ENCODE data around the gene GPR158.

GPR158 gene

DNA sequence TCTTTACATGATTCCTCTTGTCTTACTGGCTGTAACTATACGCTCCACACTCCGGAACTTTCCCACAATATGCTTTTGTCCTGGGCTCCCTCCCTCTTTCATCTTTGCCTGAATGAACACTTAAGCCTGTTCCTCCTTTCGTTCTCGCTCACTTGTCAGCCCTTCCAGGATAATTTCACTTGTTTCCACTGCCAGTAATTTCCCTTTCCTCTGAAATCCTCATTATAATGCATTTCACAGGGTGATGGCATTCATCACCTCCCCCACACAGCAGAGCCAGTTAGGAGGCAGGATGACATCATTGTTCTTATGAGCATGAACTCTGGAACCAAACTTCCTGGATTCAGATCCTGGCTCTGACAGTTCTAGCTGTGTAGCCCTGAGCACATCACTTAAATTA, 372.6 kb downstream of the GPR158 start:
- H3K4me3 ChIP-seq (replicated peaks; ENCODE audit: insufficient read depth, low read length): no peak overlapping the region
- DNase-seq (ENCODE audit: low read depth in 1 of 2, low spot score in 1 of 2): no peak
- H3K27me3 ChIP-seq (ENCODE audit: insufficient read depth, poor library complexity, severe bottlenecking): no peaks in the 10 kb centered on the region
- H3K27ac ChIP-seq (replicated peaks): no peak overlapping the region
- TF ChIP-seq, protein P1, sequence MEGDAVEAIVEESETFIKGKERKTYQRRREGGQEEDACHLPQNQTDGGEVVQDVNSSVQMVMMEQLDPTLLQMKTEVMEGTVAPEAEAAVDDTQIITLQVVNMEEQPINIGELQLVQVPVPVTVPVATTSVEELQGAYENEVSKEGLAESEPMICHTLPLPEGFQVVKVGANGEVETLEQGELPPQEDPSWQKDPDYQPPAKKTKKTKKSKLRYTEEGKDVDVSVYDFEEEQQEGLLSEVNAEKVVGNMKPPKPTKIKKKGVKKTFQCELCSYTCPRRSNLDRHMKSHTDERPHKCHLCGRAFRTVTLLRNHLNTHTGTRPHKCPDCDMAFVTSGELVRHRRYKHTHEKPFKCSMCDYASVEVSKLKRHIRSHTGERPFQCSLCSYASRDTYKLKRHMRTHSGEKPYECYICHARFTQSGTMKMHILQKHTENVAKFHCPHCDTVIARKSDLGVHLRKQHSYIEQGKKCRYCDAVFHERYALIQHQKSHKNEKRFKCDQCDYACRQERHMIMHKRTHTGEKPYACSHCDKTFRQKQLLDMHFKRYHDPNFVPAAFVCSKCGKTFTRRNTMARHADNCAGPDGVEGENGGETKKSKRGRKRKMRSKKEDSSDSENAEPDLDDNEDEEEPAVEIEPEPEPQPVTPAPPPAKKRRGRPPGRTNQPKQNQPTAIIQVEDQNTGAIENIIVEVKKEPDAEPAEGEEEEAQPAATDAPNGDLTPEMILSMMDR (IDR thresholded peaks at IDR 0.05; ENCODE audit: insufficient read depth, low read length): no peak
- TF ChIP-seq, protein P2, sequence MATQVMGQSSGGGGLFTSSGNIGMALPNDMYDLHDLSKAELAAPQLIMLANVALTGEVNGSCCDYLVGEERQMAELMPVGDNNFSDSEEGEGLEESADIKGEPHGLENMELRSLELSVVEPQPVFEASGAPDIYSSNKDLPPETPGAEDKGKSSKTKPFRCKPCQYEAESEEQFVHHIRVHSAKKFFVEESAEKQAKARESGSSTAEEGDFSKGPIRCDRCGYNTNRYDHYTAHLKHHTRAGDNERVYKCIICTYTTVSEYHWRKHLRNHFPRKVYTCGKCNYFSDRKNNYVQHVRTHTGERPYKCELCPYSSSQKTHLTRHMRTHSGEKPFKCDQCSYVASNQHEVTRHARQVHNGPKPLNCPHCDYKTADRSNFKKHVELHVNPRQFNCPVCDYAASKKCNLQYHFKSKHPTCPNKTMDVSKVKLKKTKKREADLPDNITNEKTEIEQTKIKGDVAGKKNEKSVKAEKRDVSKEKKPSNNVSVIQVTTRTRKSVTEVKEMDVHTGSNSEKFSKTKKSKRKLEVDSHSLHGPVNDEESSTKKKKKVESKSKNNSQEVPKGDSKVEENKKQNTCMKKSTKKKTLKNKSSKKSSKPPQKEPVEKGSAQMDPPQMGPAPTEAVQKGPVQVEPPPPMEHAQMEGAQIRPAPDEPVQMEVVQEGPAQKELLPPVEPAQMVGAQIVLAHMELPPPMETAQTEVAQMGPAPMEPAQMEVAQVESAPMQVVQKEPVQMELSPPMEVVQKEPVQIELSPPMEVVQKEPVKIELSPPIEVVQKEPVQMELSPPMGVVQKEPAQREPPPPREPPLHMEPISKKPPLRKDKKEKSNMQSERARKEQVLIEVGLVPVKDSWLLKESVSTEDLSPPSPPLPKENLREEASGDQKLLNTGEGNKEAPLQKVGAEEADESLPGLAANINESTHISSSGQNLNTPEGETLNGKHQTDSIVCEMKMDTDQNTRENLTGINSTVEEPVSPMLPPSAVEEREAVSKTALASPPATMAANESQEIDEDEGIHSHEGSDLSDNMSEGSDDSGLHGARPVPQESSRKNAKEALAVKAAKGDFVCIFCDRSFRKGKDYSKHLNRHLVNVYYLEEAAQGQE (IDR thresholded peaks at IDR 0.05; ENCODE audit: insufficient replicate concordance, low read depth): no peak
- TF ChIP-seq SPI1 (IDR thresholded peaks at IDR 0.05; ENCODE audit: borderline replicate concordance, low read depth) (no peak), GABPA (IDR thresholded peaks at IDR 0.05; ENCODE audit: low read depth) (no peak), POLR2AphosphoS5 (IDR thresholded peaks at IDR 0.05; ENCODE audit: low read depth) (no peak)

DNA sequence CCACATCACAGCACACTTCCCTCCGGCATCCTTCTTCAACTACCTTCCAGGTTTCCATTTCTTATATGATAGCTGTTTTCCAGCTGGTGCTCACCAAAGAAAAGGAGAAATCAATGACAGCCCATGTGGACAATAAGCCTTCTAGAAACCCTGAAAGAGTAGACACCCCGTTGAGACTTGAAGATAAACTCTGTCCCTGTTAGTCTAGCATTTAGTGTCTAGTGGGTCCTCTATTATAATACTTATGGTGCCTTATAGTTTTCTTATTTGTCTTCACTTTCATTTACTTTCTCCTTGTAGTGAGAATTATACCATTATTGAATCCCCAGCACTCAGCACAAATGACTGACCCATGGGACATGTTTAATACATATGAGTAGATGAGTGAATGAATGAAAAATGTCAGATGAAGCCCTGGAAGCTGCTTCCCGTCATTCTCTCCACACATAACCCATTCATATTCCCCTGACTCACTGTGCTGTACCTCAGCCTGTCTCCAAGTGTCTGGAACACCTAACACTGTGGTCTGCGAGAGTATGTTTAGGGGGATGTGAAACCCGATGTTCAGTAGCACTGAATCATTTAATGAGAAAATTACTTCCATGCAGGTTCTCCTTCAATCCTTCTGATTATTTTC, 377.6 kb downstream of the GPR158 start:
- TF ChIP-seq GABPA (IDR thresholded peaks at IDR 0.05; ENCODE audit: low read depth): no peak
- no peak for TF ChIP-seq SPI1 (IDR thresholded peaks at IDR 0.05; ENCODE audit: borderline replicate concordance, low read depth)
- TF ChIP-seq, protein P1 (IDR thresholded peaks at IDR 0.05; ENCODE audit: insufficient read depth, low read length): no peak
- no peak for TF ChIP-seq POLR2AphosphoS5 (IDR thresholded peaks at IDR 0.05; ENCODE audit: low read depth)
- TF ChIP-seq, protein P2 (IDR thresholded peaks at IDR 0.05; ENCODE audit: insufficient replicate concordance, low read depth): no peak
- Histone ChIP-seq H3K27ac (replicated peaks) (no peak overlapping the region), H3K4me3 (replicated peaks; ENCODE audit: insufficient read depth, low read length) (no peak overlapping the region), H3K27me3 (ENCODE audit: insufficient read depth, poor library complexity, severe bottlenecking) (no peaks in the 10 kb centered on the region)
- DNase-seq (ENCODE audit: low read depth in 1 of 2, low spot score in 1 of 2): no peak

DNA sequence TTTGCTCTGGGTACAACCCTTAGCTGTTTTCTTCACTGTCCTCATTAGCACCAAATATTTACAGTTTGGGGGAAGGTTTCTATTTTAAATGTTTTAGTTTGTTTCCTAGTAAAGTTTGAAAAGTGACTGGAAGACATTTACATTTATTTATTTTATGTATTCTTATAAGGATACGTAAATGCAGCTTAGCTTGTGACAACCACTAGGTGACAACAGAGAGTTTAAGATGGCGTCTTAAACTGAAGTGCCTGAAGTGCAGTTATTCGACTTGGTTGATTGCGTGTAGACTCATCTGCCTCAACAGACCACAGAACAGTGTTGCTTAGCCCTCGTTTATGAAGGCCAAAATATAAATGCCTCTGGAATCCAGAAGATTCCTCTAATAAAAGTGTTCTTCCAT, 381.1 kb downstream of the GPR158 start:
- Histone ChIP-seq H3K27ac (replicated peaks) (no peak overlapping the region), H3K27me3 (ENCODE audit: insufficient read depth, poor library complexity, severe bottlenecking) (no peaks in the 10 kb centered on the region), H3K4me3 (replicated peaks; ENCODE audit: insufficient read depth, low read length) (no peak overlapping the region)
- TF ChIP-seq, protein P1 (IDR thresholded peaks at IDR 0.05; ENCODE audit: insufficient read depth, low read length): no peak
- no peak for TF ChIP-seq GABPA (IDR thresholded peaks at IDR 0.05; ENCODE audit: low read depth)
- no peak for TF ChIP-seq SPI1 (IDR thresholded peaks at IDR 0.05; ENCODE audit: borderline replicate concordance, low read depth)
- TF ChIP-seq, protein P2 (IDR thresholded peaks at IDR 0.05; ENCODE audit: insufficient replicate concordance, low read depth): no peak
- no peak for TF ChIP-seq POLR2AphosphoS5 (IDR thresholded peaks at IDR 0.05; ENCODE audit: low read depth)
- no peak for DNase-seq (ENCODE audit: low read depth in 1 of 2, low spot score in 1 of 2)

Measured in HL-60 (cell line).